IPS DF 6.9 (cell line): Measurements from ENCODE around the gene EID1.

Source experiments
- DNase-seq: peaks from one replicate; pipeline ENCODE4 v3.0.0-alpha.2; 2013; ENCODE audit warnings: low read depth, low spot score
- H3K27ac ChIP-seq: one replicate; pipeline ENCODE4 v1.5.1; 2013; ENCODE audit warnings: low read length, control low read depth
- H3K27me3 ChIP-seq: 2 replicates; pipeline ENCODE4 v1.6.1; 2013; ENCODE audit warnings: mild to moderate bottlenecking, low read length; ENCODE audit not compliant: control insufficient read depth, insufficient read depth
- H3K36me3 ChIP-seq: 2 replicates; pipeline ENCODE4 v1.6.1; 2013; ENCODE audit warnings: low read length; ENCODE audit not compliant: control insufficient read depth, insufficient read depth
- H3K4me1 ChIP-seq: 2 replicates; pipeline ENCODE4 v1.6.1; 2013; ENCODE audit warnings: low read length; ENCODE audit not compliant: control insufficient read depth, insufficient read depth
- H3K4me3 ChIP-seq: 2 replicates; pipeline ENCODE4 v1.5.1; 2013; ENCODE audit warnings: mild to moderate bottlenecking, low read length
- H3K9me3 ChIP-seq: 2 replicates; pipeline ENCODE4 v1.6.1; 2013; ENCODE audit warnings: low read length, inconsistent platforms; ENCODE audit not compliant: control insufficient read depth, insufficient read depth
- WGBS: extraction: QIAGEN DNeasy Blood & Tissue Kit; methylation state at CpG from one replicate; pipeline ENCODE4 v1.1.7; 2013; ENCODE audit warnings: mixed read lengths, missing lambda C conversion rate; ENCODE audit not compliant: insufficient read length, insufficient coverage; 5-methylcytosine and 5-hydroxymethylcytosine counted together

The EID1 gene, protein sequence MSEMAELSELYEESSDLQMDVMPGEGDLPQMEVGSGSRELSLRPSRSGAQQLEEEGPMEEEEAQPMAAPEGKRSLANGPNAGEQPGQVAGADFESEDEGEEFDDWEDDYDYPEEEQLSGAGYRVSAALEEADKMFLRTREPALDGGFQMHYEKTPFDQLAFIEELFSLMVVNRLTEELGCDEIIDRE

DNA sequence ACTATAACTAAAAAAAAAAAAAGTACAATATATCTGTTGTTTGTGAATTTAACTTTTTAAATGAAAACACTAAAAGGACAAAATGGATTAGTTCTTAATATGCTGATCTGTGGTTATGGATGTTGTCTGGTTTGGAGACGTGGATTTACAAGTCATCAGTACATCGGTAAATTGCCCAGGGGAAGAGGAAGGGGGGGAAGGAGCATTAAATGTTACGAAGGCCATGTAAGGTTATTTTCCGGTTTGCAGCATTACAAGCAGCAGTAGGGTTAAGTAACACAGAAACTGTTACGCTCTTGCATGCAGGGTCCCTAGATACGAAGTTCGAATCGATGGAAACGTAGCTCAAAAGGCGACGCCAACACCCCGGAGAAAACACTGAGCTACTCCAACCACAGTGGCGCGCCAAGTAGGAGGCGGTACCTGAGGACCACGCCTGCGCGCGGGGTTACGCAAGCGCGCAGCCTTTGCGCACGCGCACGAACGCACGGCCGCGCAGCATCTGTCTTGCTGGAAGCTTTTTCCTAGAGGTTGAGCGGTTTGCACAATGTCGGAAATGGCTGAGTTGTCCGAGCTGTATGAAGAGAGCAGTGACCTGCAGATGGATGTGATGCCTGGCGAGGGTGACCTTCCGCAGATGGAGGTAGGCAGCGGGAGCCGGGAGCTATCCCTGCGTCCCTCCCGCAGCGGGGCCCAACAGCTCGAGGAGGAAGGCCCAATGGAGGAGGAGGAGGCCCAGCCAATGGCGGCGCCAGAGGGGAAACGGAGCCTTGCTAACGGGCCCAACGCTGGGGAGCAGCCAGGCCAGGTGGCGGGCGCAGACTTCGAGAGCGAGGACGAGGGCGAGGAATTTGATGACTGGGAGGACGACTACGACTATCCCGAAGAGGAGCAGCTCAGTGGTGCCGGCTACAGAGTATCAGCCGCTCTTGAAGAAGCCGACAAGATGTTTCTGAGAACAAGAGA lies at the start of gene EID1:
EID1 (plus strand) TSS at position 505 of the 966 bp plus-strand sequence; CDS start at position 548, 43 bp downstream.
- no peaks in the 10 kb centered on the region for H3K9me3 ChIP-seq
- peak within 1 kb of the TSS; percentile 90 for H3K4me3 ChIP-seq
- H3K27me3 ChIP-seq: no peaks in the 10 kb centered on the region
- H3K27ac ChIP-seq: no peak within 1 kb of the TSS
- no peaks in the 10 kb centered on the region for H3K36me3 ChIP-seq
- no CpG with 5 or more reads among the region's 58 CpGs for WGBS
- H3K4me1 ChIP-seq: no peaks in the 10 kb centered on the region
- peak; percentile 74 for DNase-seq

DNA sequence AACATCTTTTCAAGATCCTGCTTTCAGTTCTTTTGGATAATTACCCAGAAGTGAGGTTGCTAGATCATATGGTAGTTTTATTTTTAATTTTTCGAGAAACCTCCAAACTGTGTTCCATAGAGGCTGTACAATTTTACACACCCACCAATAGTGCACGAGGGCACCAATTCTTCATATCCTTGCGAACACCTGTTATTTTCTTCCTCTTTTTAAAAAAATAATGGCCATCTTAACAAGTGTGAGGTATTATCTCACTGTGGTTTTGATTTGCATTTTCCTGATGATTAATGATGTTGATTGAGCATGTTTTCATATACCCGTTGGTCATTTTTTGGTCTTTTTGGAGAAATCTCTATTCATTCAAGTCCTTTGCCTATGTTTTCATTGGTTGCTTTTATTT lies 49.5 kb upstream of the EID1 start:
- H3K4me1 ChIP-seq: no peaks in the 10 kb centered on the region; the same call in 1 of the 2 replicates
- H3K9me3 ChIP-seq: no peaks in the 10 kb centered on the region
- whole genome bisulfite sequencing: no CpG with 5 or more reads among the region's 4 CpGs
- no peaks in the 10 kb centered on the region for H3K27me3 ChIP-seq
- no peak for DNase-seq
- no peak overlapping the region for H3K27ac ChIP-seq
- H3K4me3 ChIP-seq: no peak overlapping the region
- no peaks in the 10 kb centered on the region for H3K36me3 ChIP-seq

DNA sequence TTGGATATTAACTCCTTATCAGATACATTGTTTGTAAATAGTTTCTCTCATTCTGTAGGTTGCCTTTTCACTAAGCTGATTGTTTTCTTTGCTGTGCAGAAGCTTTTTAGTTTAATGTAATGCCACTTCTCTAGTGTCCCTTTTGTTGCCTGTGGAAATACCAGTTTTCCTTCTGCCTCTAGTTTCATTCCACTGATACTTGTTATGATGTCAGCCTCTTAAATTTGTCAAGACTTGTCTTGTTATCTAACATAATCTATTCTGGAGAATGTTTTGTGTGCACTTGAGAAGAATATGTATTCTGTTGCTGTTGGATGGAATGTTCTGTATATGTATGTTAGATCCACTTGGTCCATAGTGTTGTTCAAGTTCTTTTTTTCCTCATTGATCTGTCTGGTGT lies 49.0 kb upstream of the EID1 start:
- no peaks in the 10 kb centered on the region for H3K9me3 ChIP-seq
- no peak for DNase-seq
- H3K4me1 ChIP-seq: no peaks in the 10 kb centered on the region
- H3K27me3 ChIP-seq: no peaks in the 10 kb centered on the region
- no peak overlapping the region for H3K4me3 ChIP-seq
- H3K36me3 ChIP-seq: no peaks in the 10 kb centered on the region
- no peak overlapping the region for H3K27ac ChIP-seq

DNA sequence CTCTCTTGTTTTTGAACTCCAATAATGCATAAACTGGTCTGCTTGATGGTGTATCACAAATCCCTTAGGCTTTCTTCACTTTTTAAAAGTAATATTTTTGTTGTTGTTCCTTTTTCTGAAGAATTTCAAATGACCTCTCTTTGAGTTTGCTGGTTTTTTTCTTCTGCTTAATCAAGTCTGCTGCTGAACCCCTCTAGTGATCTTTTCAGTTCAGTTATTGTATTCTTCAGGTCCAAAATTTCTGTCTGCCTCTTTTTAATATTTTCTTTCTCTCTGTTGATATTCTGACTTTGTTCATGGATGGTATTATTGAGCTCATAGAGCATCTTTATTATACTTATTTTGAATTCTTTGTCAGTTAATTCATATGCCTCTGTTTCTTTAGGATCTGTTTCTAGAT lies 45.3 kb upstream of the EID1 start:
- no peaks in the 10 kb centered on the region for H3K9me3 ChIP-seq
- DNase-seq: no peak
- H3K27ac ChIP-seq: no peak overlapping the region
- no peak overlapping the region for H3K4me3 ChIP-seq
- no peaks in the 10 kb centered on the region for H3K4me1 ChIP-seq
- no peaks in the 10 kb centered on the region for H3K36me3 ChIP-seq
- H3K27me3 ChIP-seq: no peaks in the 10 kb centered on the region

DNA sequence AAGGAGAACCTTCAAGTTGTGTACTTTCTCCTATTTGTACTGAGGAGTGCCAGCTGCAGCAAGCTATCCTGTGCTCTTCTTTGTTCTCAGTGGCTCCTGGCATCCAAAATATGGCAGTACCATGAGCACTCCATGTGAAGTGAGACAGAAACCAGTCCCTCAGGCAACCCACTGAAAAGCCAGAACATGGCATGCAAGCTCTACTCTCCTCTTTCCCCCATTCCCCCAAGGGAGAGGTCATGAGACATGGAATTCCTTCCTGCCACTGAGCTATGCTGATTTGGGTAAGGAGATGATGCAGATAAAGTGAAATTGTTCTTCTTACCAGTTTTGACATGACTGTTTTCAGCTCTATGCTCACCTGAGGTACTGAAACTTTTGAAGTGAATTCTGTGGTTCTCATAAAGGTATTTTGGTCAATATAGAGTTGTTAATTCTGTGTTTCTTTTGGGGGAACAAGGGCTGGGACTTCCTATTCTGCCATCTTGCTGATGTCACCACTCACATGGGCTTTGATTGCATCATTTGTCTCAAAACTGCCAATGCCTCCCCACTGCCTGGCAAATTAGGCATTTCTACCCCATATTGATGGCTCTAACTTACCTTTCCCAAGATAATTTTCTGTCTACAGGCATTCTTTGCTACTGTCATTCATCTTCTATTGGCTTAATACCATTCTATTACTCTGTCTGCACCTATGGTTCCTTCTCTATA lies 44.3 kb upstream of the EID1 start:
- H3K27me3 ChIP-seq: no peaks in the 10 kb centered on the region

DNA sequence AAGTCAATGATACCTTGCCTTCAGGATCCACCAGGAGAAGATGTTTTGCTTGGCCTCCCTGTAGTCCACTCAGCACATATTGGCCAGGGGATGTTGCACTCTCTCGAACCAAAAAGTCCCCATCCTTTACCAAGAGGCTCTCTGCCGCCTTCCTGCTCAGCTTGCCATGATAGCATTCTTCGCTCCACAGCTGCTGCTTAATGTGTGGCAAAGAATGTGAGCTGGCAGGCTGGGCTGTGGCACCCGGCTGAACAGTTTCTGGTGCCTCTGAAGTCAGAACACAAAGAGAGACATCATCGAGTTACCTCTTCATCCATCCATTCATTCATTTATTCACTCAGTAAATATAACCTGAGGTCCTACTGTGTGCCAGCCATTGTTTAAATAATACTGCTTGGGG lies 43.2 kb upstream of the EID1 start:
- WGBS: no CpG with 5 or more reads among the region's 5 CpGs
- H3K27me3 ChIP-seq: no peaks in the 10 kb centered on the region
- H3K36me3 ChIP-seq: no peaks in the 10 kb centered on the region
- H3K9me3 ChIP-seq: no peaks in the 10 kb centered on the region
- no peaks in the 10 kb centered on the region for H3K4me1 ChIP-seq
- no peak overlapping the region for H3K4me3 ChIP-seq
- no peak for DNase-seq
- no peak overlapping the region for H3K27ac ChIP-seq

More for the DNA sequence above, 44.3 kb upstream of the EID1 start:
- no peak overlapping the region for H3K27ac ChIP-seq
- H3K9me3 ChIP-seq: no peaks in the 10 kb centered on the region
- H3K4me3 ChIP-seq: no peak overlapping the region
- DNase-seq: no peak
- H3K4me1 ChIP-seq: no peaks in the 10 kb centered on the region
- H3K36me3 ChIP-seq: no peaks in the 10 kb centered on the region

DNA sequence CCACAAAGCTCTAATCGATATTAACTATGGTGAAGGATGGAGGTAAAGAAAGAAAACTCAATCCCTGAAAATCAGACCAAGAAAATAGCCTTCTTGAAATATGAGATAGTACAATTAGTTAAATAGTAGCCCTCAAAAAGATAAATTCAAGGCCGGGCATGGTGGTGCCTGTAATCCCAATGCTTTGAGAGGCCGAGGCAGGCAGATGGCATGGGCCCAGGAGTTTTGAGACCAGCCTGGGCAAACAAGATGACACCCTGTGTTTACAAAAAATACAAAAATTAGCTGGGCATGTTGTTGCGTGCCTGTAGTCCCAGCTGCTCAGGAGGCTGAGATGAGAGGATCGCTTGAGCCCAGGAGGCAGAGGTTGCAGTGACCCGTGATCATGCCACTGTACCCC lies 35.4 kb upstream of the EID1 start:
- no peak for DNase-seq
- no peaks in the 10 kb centered on the region for H3K27me3 ChIP-seq
- H3K36me3 ChIP-seq: no peaks in the 10 kb centered on the region
- H3K4me1 ChIP-seq: no peaks in the 10 kb centered on the region
- WGBS: no CpG with 5 or more reads among the region's 6 CpGs
- H3K9me3 ChIP-seq: no peaks in the 10 kb centered on the region; the same call in 1 of the 2 replicates
- no peak overlapping the region for H3K4me3 ChIP-seq
- H3K27ac ChIP-seq: no peak overlapping the region

DNA sequence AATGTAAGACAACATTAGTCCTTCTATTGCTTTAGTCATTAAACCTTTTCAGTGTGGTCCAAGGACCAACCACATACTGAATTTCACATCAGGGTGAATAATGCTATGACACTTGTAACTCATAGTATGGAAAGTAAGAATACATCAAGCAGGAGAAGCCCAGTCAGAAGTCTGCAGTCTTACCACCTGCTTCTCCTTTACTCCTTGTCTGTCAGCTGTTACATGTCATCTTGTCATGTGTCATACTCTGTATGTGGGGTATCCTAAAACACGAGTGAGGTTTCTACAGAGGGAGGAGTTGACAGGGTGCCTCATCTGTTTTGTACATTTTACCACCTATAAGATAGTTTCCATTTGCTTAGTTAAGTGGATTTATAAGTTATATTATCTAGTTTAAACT lies 32.8 kb upstream of the EID1 start:
- no peak for DNase-seq
- Histone ChIP-seq H3K4me1 (no peaks in the 10 kb centered on the region), H3K27me3 (no peaks in the 10 kb centered on the region), H3K36me3 (no peaks in the 10 kb centered on the region), H3K27ac (no peak overlapping the region), H3K4me3 (no peak overlapping the region), H3K9me3 (no peaks in the 10 kb centered on the region; the same call in 1 of the 2 replicates)
- no CpG with 5 or more reads among the region's 1 CpG for WGBS

DNA sequence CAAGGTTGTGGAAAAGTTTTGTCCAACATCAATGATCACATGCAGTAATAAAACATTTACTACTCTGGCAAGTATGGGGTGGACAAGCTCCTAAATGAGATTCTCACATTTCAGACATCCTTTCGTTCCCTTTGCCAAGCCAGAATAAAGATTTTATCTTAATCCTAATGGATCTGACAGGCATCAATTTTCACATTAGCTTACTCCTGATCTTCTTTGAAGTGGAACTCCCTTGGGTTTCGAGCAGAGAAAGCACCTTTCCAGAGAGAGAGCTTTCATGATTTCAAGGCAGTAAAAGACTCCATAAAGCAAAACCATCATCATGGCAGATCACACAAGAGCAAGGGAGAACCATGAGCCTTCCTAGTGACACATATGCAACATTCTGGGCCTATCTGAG lies 27.3 kb upstream of the EID1 start:
- Histone ChIP-seq H3K9me3 (no peaks in the 10 kb centered on the region), H3K27me3 (no peaks in the 10 kb centered on the region), H3K27ac (no peak overlapping the region), H3K36me3 (no peaks in the 10 kb centered on the region), H3K4me1 (peaks cover 1% of the 10 kb centered on the region; the same call in 1 of the 2 replicates), H3K4me3 (no peak overlapping the region)
- no CpG with 5 or more reads among the region's 2 CpGs for WGBS
- no peak for DNase-seq

DNA sequence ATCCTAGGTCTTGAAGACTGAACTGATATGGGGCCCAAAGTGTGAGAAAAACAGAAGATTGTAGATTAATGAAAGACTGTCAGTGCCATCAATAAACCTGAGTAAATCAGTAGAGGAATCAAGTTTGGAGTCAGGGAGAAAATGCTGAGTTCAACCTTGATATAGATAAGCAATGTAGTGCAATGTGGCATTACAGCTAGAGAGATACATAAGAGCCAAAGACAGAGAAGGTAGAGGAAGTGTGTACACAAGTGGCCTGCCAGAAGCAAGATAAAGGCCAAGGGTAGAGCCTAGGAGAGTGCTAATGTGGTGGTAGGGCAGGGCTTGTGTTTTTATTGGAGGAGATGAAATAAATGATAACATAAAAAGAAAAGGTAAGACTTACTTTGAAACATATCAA lies 26.0 kb upstream of the EID1 start:
- H3K36me3 ChIP-seq: no peaks in the 10 kb centered on the region
- no peak for DNase-seq
- no peaks in the 10 kb centered on the region for H3K27me3 ChIP-seq
- no peaks in the 10 kb centered on the region for H3K9me3 ChIP-seq
- H3K27ac ChIP-seq: no peak overlapping the region
- H3K4me3 ChIP-seq: no peak overlapping the region
- H3K4me1 ChIP-seq: peaks cover 1% of the 10 kb centered on the region; the same call in 1 of the 2 replicates
